ENCODE data around the gene NLGN1.
"Not testable (repeated sequence)": the region's sequence is repeated elsewhere in the genome, so short reads cannot be mapped to it uniquely, and the experiment has no call there.

Gene NLGN1

DNA sequence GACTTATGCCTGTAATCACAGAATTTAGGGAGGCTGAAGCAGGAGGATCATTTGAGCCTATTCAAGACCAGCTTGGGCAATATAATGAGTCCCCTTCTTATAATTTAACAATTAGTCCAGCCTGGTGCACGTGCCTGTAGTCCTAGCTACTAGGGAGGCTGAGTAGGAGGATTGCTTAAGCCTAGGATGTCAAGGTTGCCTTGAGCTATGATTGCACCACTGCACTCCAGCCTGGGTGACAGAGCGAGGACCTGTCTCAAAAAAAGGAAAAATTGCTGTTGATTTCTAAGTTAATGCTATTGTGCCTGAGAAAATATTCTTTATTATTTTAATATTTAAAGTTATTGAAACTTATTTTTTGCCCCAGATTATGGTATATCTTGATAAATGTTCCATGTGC lies 159.0 kb downstream of the NLGN1 start:
- Mint-ChIP-seq H3K9me3 (no peaks in the 10 kb centered on the region), H3K4me3 (no peak overlapping the region)

DNA sequence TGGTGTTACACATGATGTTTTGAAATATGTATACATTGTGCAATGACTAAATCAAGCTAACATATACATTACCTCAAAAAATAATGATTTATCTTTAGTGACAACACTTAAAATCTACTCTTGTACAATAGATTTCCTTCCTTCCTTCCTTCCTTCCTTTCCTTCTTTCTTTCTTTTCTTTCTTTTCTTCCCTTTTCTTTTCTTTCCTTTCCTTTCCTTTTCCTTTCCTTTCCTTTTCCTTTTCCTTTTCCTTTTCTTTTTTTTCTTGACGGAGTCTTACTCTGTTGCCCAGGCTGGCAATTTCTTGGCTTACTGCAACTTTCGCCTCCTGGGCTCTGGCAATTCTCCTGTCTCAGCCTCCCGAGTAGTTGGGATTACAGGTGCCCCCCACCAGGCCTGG lies 170.5 kb downstream of the NLGN1 start:
- no peaks in the 10 kb centered on the region for H3K36me3 Mint-ChIP-seq (ENCODE audit: low read depth)
- H3K4me3 Mint-ChIP-seq, result no peak overlapping the region
- H3K4me1 Mint-ChIP-seq (ENCODE audit: low read depth), result no peaks in the 10 kb centered on the region
- H3K27ac Mint-ChIP-seq, result no peak overlapping the region
- H3K27me3 Mint-ChIP-seq (ENCODE audit: low read depth), result no peaks in the 10 kb centered on the region
- no peaks in the 10 kb centered on the region for H3K9me3 Mint-ChIP-seq

More for the DNA sequence above, 159.0 kb downstream of the NLGN1 start:
- no peaks in the 10 kb centered on the region for H3K36me3 Mint-ChIP-seq (ENCODE audit: low read depth)
- no peaks in the 10 kb centered on the region for H3K4me1 Mint-ChIP-seq (ENCODE audit: low read depth)
- no peaks in the 10 kb centered on the region for H3K27me3 Mint-ChIP-seq (ENCODE audit: low read depth)
- no peak overlapping the region for H3K27ac Mint-ChIP-seq

DNA sequence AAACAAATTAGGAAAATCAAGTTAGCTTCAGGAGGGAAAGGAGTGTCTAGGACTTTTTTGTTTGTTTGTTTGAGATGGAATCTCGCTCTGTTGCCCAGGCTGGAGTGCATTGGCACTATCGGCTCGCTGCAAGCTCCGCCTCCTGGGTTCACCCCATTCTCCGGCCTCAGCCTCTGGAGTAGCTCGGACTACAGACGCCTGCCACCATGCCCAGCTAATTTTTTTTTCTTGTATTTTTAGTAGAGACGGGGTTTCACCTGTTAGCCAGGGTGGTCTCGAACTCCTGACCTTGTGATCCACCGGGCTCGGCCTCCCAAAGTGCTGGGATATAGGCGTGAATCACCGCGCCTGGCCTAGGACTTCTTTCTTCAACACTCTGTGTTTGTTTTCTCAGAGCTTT lies 171.1 kb downstream of the NLGN1 start:
- no peaks in the 10 kb centered on the region for H3K36me3 Mint-ChIP-seq (ENCODE audit: low read depth)
- H3K9me3 Mint-ChIP-seq, result no peaks in the 10 kb centered on the region
- no peak overlapping the region for H3K4me3 Mint-ChIP-seq
- H3K4me1 Mint-ChIP-seq (ENCODE audit: low read depth), result no peaks in the 10 kb centered on the region
- no peaks in the 10 kb centered on the region for H3K27me3 Mint-ChIP-seq (ENCODE audit: low read depth)
- no peak overlapping the region for H3K27ac Mint-ChIP-seq

DNA sequence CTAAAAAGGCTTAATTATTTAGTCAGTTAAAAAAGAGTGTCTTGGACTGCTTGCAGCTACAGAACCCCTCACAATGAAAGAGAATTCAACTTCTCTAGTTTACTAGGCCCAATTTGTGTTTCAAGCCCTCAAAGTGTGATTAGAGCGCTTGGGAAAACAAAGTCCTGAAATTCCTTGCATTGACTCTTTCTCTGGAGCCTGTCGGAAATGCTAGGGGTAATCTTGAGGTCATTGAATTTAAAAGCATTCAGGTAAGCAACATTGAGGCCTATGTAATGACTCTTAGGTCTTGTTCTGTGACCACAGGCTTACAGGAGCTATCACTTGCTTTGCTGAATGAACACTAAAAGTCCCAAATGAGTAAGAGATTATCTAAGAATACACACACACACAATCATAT lies 186.0 kb downstream of the NLGN1 start:
- no peak overlapping the region for H3K4me3 Mint-ChIP-seq
- no peaks in the 10 kb centered on the region for H3K9me3 Mint-ChIP-seq
- H3K27ac Mint-ChIP-seq, result no peak overlapping the region
- peaks cover 28% of the 10 kb centered on the region for H3K27me3 Mint-ChIP-seq (ENCODE audit: low read depth)
- H3K36me3 Mint-ChIP-seq (ENCODE audit: low read depth), result no peaks in the 10 kb centered on the region
- H3K4me1 Mint-ChIP-seq (ENCODE audit: low read depth), result peaks cover 1% of the 10 kb centered on the region

DNA sequence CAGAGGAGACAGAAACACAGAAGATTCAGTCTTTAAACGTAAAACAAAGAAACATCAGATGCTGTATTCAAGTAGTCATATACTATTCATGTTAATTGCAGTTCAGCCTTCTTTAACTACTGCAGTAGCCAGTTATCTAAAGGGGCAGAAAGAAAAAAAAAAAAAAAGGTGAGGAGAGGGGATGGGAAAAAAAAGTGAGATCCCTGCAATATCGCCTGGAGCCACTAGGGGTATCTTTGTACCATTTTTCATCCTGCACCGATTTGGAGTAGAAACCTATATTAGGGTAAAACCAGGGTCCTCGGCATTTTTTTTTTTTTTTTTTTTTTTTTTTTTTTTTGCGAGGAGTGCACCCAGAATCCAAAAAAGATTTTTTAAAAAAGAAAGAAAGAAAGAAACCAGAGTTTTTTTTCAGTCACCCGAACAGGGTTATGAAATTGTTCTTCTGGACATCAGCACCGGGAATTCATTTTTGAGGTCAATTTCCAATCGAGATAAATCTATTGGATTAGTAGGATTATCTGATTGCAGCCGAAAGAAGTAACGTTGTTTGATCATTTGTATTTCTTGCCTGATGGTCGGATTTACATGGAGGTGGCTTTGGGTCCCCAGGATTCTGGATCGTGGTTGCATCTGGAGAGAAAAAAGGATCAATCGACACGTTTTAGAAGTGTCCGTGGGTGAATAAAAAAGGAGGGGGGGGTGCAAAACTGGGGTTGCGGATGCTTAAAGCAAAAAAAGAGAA lies 186.7 kb downstream of the NLGN1 start:
- Mint-ChIP-seq H3K4me1 (ENCODE audit: low read depth) (peaks cover 1% of the 10 kb centered on the region), H3K9me3 (no peaks in the 10 kb centered on the region), H3K27me3 (ENCODE audit: low read depth) (peaks cover 28% of the 10 kb centered on the region), H3K27ac (no peak overlapping the region), H3K36me3 (ENCODE audit: low read depth) (no peaks in the 10 kb centered on the region), H3K4me3 (no peak overlapping the region)

DNA sequence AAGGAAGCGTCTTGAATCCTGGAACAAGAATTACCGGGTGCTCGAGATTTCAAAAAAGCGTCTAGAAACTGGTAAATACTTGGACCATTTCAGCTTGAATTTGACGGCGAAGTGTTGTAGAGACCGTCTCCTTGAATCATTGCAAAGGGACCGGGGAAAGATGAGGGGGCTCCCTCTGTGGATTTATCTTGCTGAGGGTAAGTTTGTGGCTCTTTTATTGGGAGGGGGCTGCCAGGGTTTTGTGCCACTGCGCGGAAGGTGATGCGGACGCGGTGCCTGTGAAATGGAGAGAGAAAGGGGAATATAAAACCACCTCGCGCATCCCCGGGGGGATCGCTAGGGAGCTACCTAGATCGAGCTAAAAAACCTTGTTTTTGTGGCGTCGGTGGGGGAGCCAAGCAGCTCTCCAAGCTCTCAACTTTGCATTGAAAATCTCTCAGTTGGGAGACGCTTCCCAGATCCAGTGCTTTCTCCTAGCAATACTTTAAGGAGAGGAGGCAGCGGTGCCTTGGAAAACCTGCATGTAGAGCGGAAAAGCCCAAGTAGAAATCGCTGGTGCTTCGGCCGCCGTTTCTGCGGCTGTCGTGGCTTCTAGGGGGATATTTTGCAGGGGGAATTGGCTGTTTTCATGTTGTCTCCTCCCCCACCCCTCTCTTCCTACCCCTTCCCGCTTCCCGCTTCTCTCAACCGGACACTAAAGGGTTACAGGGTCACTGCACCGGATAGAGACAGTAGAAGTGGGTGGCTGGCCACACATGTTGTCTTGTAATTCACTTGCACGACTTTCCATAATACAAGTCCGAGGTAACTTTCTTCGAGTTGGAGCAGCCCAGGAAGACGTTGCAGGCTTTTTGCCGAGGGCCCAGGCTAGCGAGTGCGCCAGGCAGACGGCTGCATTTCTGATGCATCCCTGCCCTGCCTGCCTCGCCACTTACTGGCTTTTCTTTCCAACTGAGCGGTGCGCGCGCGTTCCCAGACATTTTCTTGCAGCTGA lies 187.6 kb downstream of the NLGN1 start:
- peaks cover 28% of the 10 kb centered on the region for H3K27me3 Mint-ChIP-seq (ENCODE audit: low read depth)
- peaks cover 1% of the 10 kb centered on the region for H3K4me1 Mint-ChIP-seq (ENCODE audit: low read depth)
- no peak overlapping the region for H3K27ac Mint-ChIP-seq
- H3K36me3 Mint-ChIP-seq (ENCODE audit: low read depth), result no peaks in the 10 kb centered on the region
- H3K4me3 Mint-ChIP-seq, result no peak overlapping the region
- H3K9me3 Mint-ChIP-seq, result no peaks in the 10 kb centered on the region

DNA sequence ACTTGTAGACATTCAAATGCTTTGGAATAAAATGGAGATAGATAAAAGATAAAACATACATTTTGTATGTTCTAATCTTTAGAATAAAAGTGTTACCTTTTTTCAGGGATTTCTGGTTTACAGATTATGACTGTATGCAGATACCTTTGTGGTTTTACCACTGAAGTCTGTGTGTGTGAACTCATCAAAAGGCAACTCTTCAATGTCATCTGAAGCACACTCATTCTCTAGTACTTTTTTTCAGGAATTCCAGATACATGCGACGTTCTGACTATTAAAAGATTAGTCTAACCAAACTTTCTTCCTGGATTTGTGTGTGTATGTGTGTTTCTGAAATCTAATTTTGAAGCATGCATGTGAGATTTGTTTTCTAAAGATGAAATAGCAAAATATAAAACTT lies 188.6 kb downstream of the NLGN1 start:
- Mint-ChIP-seq H3K36me3 (ENCODE audit: low read depth) (no peaks in the 10 kb centered on the region), H3K27ac (no peak overlapping the region), H3K9me3 (no peaks in the 10 kb centered on the region), H3K27me3 (ENCODE audit: low read depth) (peaks cover 28% of the 10 kb centered on the region), H3K4me3 (no peak overlapping the region), H3K4me1 (ENCODE audit: low read depth) (peaks cover 1% of the 10 kb centered on the region)

DNA sequence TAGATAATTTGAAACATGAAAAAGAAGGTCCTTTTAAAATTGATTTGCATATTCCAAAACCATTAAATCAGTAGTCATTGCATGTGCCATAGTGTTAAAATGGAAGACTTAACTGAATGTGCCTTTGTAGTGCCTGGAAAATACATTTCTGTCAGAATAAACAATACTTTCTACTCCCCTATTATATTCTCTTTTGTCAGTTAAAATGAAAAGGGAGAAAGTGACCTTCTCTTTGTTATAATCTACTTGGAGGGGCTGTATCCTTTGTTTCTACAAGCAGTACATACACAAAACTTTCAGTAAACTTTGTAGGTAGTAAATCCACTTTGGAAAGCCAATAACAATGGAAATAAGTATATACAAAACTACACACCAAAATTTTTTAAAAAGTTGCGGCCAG lies 189.5 kb downstream of the NLGN1 start:
- Mint-ChIP-seq H3K27me3 (ENCODE audit: low read depth) (peaks cover 28% of the 10 kb centered on the region), H3K4me3 (no peak overlapping the region), H3K36me3 (ENCODE audit: low read depth) (no peaks in the 10 kb centered on the region), H3K27ac (no peak overlapping the region), H3K4me1 (ENCODE audit: low read depth) (peaks cover 1% of the 10 kb centered on the region), H3K9me3 (no peaks in the 10 kb centered on the region)

DNA sequence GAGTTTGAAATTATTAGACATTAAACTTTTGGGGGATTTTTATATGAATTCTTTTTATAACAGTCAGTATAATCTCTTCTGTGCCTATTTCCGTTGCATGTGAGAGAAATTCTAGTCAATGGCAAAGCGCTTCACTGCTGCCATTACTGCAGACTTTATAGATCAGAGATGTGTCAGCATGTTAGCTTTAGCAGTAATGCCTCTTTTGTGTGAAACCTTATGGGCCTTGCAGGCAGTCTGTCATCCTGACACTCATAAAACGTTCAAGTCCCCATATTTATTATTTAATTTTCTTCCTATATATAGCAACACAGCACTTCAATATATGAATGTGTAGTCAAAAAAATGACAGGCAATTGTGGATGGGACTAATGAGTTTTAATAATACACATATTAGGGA lies 191.0 kb downstream of the NLGN1 start:
- no peaks in the 10 kb centered on the region for H3K9me3 Mint-ChIP-seq
- H3K27ac Mint-ChIP-seq, result no peak overlapping the region
- H3K4me3 Mint-ChIP-seq, result no peak overlapping the region
- no peaks in the 10 kb centered on the region for H3K36me3 Mint-ChIP-seq (ENCODE audit: low read depth)
- peaks cover 28% of the 10 kb centered on the region for H3K27me3 Mint-ChIP-seq (ENCODE audit: low read depth)
- peaks cover 1% of the 10 kb centered on the region for H3K4me1 Mint-ChIP-seq (ENCODE audit: low read depth)

DNA sequence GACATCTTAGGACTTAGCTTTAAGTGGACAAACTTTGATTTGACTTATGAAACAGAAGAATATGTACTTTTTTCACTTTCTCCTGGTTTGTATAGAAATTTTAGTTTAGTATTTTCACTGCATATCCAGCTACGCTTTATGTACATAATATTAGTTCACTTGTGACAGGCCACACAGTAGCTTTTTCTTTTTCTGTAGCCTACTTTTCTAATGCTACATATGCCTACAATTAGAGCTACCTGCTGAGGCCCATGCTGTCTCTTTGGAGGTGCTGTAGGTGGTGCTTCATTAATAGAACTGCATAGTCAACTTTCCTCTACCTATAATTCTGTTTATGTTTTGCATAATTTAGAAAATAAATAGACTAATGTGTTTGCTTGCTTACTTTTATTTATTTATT lies 191.6 kb downstream of the NLGN1 start:
- no peaks in the 10 kb centered on the region for H3K9me3 Mint-ChIP-seq
- no peak overlapping the region for H3K4me3 Mint-ChIP-seq
- no peak overlapping the region for H3K27ac Mint-ChIP-seq
- no peaks in the 10 kb centered on the region for H3K36me3 Mint-ChIP-seq (ENCODE audit: low read depth)
- H3K4me1 Mint-ChIP-seq (ENCODE audit: low read depth), result peaks cover 1% of the 10 kb centered on the region
- peaks cover 23% of the 10 kb centered on the region for H3K27me3 Mint-ChIP-seq (ENCODE audit: low read depth)

DNA sequence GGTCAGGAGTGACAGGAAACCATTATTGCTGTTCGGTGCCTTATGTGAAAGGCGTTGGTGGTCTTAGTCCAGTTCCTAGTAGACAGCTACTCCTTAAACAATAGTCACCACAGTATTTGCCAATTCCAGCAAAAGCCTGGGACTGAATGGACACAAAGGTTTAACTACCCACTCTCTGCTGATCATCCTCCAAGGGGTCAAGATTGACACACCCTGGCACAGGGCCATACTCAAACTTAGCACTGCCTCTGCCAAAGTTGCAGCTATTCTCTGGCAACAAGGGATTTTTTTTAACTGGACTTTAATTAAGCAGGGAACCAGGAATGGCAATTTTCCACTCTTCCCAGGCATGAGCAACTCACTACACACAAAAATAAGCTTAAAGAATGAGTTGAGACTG lies 193.9 kb downstream of the NLGN1 start:
- no peaks in the 10 kb centered on the region for H3K9me3 Mint-ChIP-seq
- no peak overlapping the region for H3K4me3 Mint-ChIP-seq
- H3K27ac Mint-ChIP-seq, result no peak overlapping the region
- no peaks in the 10 kb centered on the region for H3K4me1 Mint-ChIP-seq (ENCODE audit: low read depth)
- H3K27me3 Mint-ChIP-seq (ENCODE audit: low read depth), result peaks cover 2% of the 10 kb centered on the region
- no peaks in the 10 kb centered on the region for H3K36me3 Mint-ChIP-seq (ENCODE audit: low read depth)

DNA sequence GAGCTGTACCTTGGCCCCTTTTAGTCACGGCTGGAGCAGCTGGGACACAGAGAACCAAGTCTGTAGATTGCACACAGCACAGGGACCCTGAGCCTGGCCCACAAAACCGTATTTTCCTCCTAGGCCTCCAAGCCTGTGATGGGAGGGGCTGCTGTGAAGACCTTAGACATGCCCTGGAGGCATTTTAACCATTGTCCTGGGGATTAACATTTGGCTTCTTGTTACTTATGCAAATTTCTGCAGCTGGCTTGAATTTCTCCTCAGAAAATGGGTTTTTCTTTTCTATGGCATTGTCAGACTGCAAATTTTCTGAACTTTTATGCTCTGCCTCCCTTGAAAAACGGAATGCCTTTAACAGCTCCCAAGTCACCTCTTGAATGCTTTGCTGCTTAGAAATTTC lies 197.3 kb downstream of the NLGN1 start:
- H3K36me3 Mint-ChIP-seq (ENCODE audit: low read depth); H3K27ac Mint-ChIP-seq; H3K4me1 Mint-ChIP-seq (ENCODE audit: low read depth); H3K4me3 Mint-ChIP-seq; H3K27me3 Mint-ChIP-seq (ENCODE audit: low read depth); H3K9me3 Mint-ChIP-seq: not testable (repeated sequence)

DNA sequence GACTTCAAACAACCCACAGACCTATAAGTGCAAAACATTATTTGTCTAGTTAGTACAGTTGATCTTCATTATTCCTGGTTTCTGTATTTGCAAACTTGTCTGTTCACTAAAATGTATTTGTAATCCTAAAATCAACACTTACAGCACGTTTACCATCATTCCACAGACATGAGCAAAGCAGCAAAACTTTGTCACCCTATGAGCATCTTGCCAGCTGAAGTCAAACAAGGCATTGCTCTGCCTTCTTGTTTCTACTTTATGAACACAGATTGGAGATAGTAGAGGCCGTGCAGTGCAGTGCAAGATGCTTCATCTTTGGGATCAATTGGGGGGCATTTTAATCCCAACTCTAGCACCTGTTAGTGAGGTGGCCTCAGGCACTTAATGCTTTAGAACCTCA lies 202.1 kb downstream of the NLGN1 start:
- H3K9me3 Mint-ChIP-seq, result no peaks in the 10 kb centered on the region

DNA sequence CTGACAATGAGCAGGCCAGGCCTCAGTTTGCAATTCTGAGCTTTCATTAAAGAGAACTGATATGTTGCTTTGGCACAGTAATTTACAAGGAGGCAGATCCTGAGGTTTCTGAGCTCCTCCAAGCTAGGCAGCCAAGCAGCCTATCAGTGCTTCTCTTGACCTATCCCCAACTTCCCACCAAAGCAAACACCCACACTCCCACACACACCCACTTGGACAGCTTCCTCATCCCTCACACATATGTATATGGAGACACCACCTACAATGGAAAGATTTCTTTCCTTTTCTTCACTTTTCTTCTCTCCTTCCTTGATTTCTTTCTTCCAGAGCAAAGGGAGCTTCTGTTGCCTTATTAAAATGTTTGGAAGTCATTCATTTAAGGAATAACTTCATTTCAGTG lies 217.0 kb downstream of the NLGN1 start:
- H3K27me3 Mint-ChIP-seq (ENCODE audit: low read depth), result no peaks in the 10 kb centered on the region
- no peak overlapping the region for H3K4me3 Mint-ChIP-seq
- H3K36me3 Mint-ChIP-seq (ENCODE audit: low read depth), result no peaks in the 10 kb centered on the region
- no peak overlapping the region for H3K27ac Mint-ChIP-seq
- no peaks in the 10 kb centered on the region for H3K9me3 Mint-ChIP-seq
- H3K4me1 Mint-ChIP-seq (ENCODE audit: low read depth), result no peaks in the 10 kb centered on the region

More for the DNA sequence above, 202.1 kb downstream of the NLGN1 start:
- H3K27me3 Mint-ChIP-seq (ENCODE audit: low read depth), result no peaks in the 10 kb centered on the region
- no peak overlapping the region for H3K4me3 Mint-ChIP-seq
- no peaks in the 10 kb centered on the region for H3K36me3 Mint-ChIP-seq (ENCODE audit: low read depth)
- no peak overlapping the region for H3K27ac Mint-ChIP-seq
- no peaks in the 10 kb centered on the region for H3K4me1 Mint-ChIP-seq (ENCODE audit: low read depth)

DNA sequence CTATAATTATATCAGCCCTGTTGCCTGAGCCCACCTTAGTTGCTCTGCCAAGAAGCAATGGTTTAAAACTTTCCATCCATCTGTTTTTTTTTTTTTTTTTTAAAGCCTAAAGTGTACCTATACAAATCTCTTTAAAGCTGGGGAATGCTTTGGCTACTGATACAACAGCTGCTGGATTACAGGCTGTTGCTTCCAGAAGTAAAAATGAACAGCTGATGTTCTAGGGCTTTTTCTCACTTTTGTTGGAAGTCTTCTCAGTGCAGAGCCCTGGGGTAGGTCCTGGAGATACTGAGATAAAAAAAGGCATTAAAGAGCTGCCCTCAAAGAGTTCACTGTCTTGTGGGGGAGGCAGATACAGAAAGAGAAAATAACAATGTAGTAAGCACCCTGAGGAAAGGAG lies 218.1 kb downstream of the NLGN1 start:
- H3K4me1 Mint-ChIP-seq (ENCODE audit: low read depth), result no peaks in the 10 kb centered on the region
- no peaks in the 10 kb centered on the region for H3K27me3 Mint-ChIP-seq (ENCODE audit: low read depth)
- no peaks in the 10 kb centered on the region for H3K9me3 Mint-ChIP-seq
- H3K4me3 Mint-ChIP-seq, result no peak overlapping the region
- no peak overlapping the region for H3K27ac Mint-ChIP-seq
- H3K36me3 Mint-ChIP-seq (ENCODE audit: low read depth), result no peaks in the 10 kb centered on the region

Data from T-helper 1 cell treated with Interleukin-12 subunit alpha and Interleukin-12 subunit beta and Interleukin-4 antibody, amounts not matched to agents 30 μg/mL and 1 μg/mL, for 36 hours (primary cell).